SK-N-SH (cell line): ENCODE measurements around the gene ZNF225. TPM values are rescaled to one million over a fixed set of nuclear protein-coding genes. Genes with fewer than 3 reads are reported as not detected.

Experiments
- CTCF ChIA-PET: fragments of 300-600, 350-600 bp; formaldehyde crosslinking; extraction: SDS; loops from one replicate; lab custom pipeline; 2021; lab: Yijun Ruan, JAX
- POLR2A ChIA-PET: fragments of 350-600 bp; sonication (Branson Sonifier 250); formaldehyde crosslinking; extraction: SDS; loops from one replicate; lab custom pipeline; 2020; ENCODE audit warnings: antibody characterized with exemption, inconsistent platforms; lab: Yijun Ruan, JAX
- DNase-seq: peaks from one replicate; pipeline ENCODE4 v3.0.0; 2012
- H2AFZ ChIP-seq: fragments of 200-600 bp; sonication (generic); 2 replicates; pipeline ENCODE4 v1.8.1; 2016; ENCODE audit warnings: antibody characterized with exemption, mild to moderate bottlenecking, low read depth
- H3F3A ChIP-seq: fragments of 200-600 bp; sonication (generic); replicated peaks from 2 replicates; pipeline ENCODE3; 2016; ENCODE audit warnings: antibody characterized with exemption, mild to moderate bottlenecking; ENCODE audit not compliant: insufficient read depth
- H3K27ac ChIP-seq, 2 experiments: fragments of 200-500 bp in 1 of 2; fragments of 200-600 bp in 1 of 2; sonication (Bioruptor generic) in 1 of 2; sonication (generic), shearing (Covaris generic) in 1 of 2; 2 replicates each; pipeline versions ENCODE4 v1.5.1 to v1.6.1; 2014 to 2016; ENCODE audit warnings: low read depth in 2 of 2, inconsistent platforms in 1 of 2, low read length in 1 of 2, mild to moderate bottlenecking in 1 of 2, mixed read lengths in 1 of 2
- H3K27me3 ChIP-seq: fragments of 200-600 bp; sonication (generic), shearing (Covaris generic); 2 replicates; pipeline ENCODE4 v1.6.1; 2016; ENCODE audit warnings: mixed run types; ENCODE audit not compliant: insufficient read depth
- H3K36me3 ChIP-seq, 2 experiments: fragments of 200-500 bp in 1 of 2; fragments of 200-600 bp in 1 of 2; sonication (Bioruptor generic) in 1 of 2; sonication (generic) in 1 of 2; replicated peaks in 1 of 2; 2 replicates each; pipeline versions ENCODE3 to v1.5.1; 2014 to 2016; ENCODE audit warnings: low read length in 1 of 2, mild to moderate bottlenecking in 1 of 2; ENCODE audit not compliant: insufficient read depth in 2 of 2, control insufficient read depth in 1 of 2
- H3K4me1 ChIP-seq, 2 experiments: fragments of 200-500 bp in 1 of 2; fragments of 200-600 bp in 1 of 2; sonication (Bioruptor generic) in 1 of 2; sonication (generic), shearing (Covaris generic) in 1 of 2; 2 replicates each; pipeline versions ENCODE4 v1.5.1 to v1.6.1; 2014 to 2016; ENCODE audit warnings: low read depth in 1 of 2, low read length in 1 of 2, mixed run types in 1 of 2; ENCODE audit not compliant: insufficient read depth in 2 of 2, control insufficient read depth in 1 of 2
- H3K4me2 ChIP-seq: fragments of 200-600 bp; sonication (generic), shearing (Covaris generic); 2 replicates; pipeline ENCODE4 v1.6.1; 2017; ENCODE audit warnings: mixed run types
- H3K4me3 ChIP-seq, 2 experiments: fragments of 200-500 bp in 1 of 2; fragments of 200-600 bp in 1 of 2; sonication (Bioruptor generic) in 1 of 2; sonication (generic), shearing (Covaris generic) in 1 of 2; 2 replicates each; pipeline versions ENCODE4 v1.5.1 to v1.8.1; 2014 to 2016; ENCODE audit warnings: low read depth in 2 of 2, inconsistent platforms in 1 of 2, low read length in 1 of 2, mild to moderate bottlenecking in 1 of 2, mixed read lengths in 1 of 2, moderate library complexity in 1 of 2
- H3K79me2 ChIP-seq: fragments of 200-600 bp; sonication (generic); 2 replicates; pipeline ENCODE4 v1.8.1; 2017; ENCODE audit warnings: mild to moderate bottlenecking; ENCODE audit not compliant: insufficient read depth
- H3K9ac ChIP-seq: fragments of 200-600 bp; sonication (generic); 2 replicates; pipeline ENCODE4 v1.6.1; 2017; ENCODE audit warnings: mixed run types
- H3K9me2 ChIP-seq: fragments of 200-600 bp; sonication (generic); 2 replicates; pipeline ENCODE4 v1.6.1; 2017; ENCODE audit warnings: mixed run types
- H3K9me3 ChIP-seq: fragments of 200-600 bp; sonication (generic); 2 replicates; pipeline ENCODE4 v1.6.1; 2017; ENCODE audit warnings: mixed run types, mild to moderate bottlenecking, moderate library complexity
- H4K20me1 ChIP-seq: fragments of 200-600 bp; sonication (generic); 2 replicates; pipeline ENCODE4 v1.6.1; 2017; ENCODE audit warnings: mild to moderate bottlenecking, mixed run types; ENCODE audit not compliant: insufficient read depth
- ELF1 ChIP-seq: IDR thresholded peaks from 2 replicates; pipeline ENCODE4 v1.4.0; 2012
- EZH2phosphoT487 ChIP-seq: fragments of 200-600 bp; sonication (generic); IDR thresholded peaks from 2 replicates; pipeline ENCODE4 v1.6.1; 2017; ENCODE audit warnings: low read depth, mixed run types, mild to moderate bottlenecking, antibody characterized with exemption, moderate library complexity, borderline replicate concordance
- FOSL2 ChIP-seq: IDR thresholded peaks from 2 replicates; pipeline ENCODE4 v1.4.0; 2012; ENCODE audit warnings: low read depth, mild to moderate bottlenecking, moderate library complexity, borderline replicate concordance
- FOXJ3 ChIP-seq: sonication (generic); formaldehyde crosslinking; IDR thresholded peaks from 2 replicates; pipeline ENCODE4 v1.5.1; 2020; ENCODE audit warnings: mild to moderate bottlenecking, missing genetic modification reagents
- JUND ChIP-seq: IDR thresholded peaks from 2 replicates; pipeline ENCODE4 v1.4.0; 2012
- MEF2A ChIP-seq: IDR thresholded peaks from 2 replicates; pipeline ENCODE4 v1.4.0; 2012; ENCODE audit warnings: low read depth, borderline replicate concordance
- NFIC ChIP-seq: IDR thresholded peaks from 2 replicates; pipeline ENCODE4 v1.4.0; 2012; ENCODE audit warnings: borderline replicate concordance
- NRF1 ChIP-seq: IDR thresholded peaks from 2 replicates; pipeline ENCODE4 v1.6.1; 2012; ENCODE audit warnings: low read depth, mild to moderate bottlenecking, low read length
- REST ChIP-seq: IDR thresholded peaks from 2 replicates; pipeline ENCODE4 v1.6.1; 2012; ENCODE audit warnings: mild to moderate bottlenecking, low read depth, low read length, moderate library complexity
- TAF1 ChIP-seq: IDR thresholded peaks from 2 replicates; pipeline ENCODE4 v1.6.1; 2012; ENCODE audit warnings: low read depth, mild to moderate bottlenecking, low read length, moderate library complexity, borderline replicate concordance
- TEAD4 ChIP-seq: IDR thresholded peaks from 2 replicates; pipeline ENCODE4 v1.4.0; 2012; ENCODE audit warnings: mild to moderate bottlenecking, borderline replicate concordance; ENCODE audit not compliant: insufficient read depth
- USF2 ChIP-seq: fragments of 150-350 bp; IDR thresholded peaks from 2 replicates; pipeline ENCODE4 v1.6.1; 2017; ENCODE audit warnings: antibody characterized with exemption, low read length, low read depth, borderline replicate concordance
- WGBS: methylation state at CpG from one replicate; pipeline ENCODE4 v1.1.6; 2017; ENCODE audit warnings: low lambda C conversion rate; 5-methylcytosine and 5-hydroxymethylcytosine counted together
- polyA plus RNA-seq, 3 experiments: library from polyadenylated mRNA; depleted of rRNA; stranded (reverse); fragments of >200 nt; gene quantifications; 2 replicates each; pipeline ENCODE4 v1.2.3, GENCODE V29; 2012

ZNF225 gene
- polyA plus RNA-seq, 1 of the 3 experiments (the other 2 are of a cell fraction), result 1.2 TPM

DNA sequence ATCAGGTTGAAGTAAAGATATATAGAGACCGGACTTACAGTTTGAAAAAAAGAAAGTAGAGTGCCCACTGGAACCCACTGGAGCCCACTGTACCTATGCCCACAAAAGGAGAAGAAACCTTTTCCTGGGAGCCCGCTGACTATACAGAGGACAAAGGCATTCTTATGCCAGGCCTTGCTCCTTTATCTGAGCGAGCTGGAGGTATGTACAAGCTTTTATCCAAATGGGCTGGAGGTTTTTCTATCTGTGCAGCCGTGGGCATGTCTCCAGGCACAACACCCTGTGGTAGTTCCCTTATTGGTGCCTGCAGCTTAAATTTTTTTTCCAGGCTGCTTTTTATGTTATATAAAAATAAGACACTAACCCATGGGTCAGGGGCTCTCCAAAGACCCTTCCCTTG, 36.6 kb downstream of the ZNF225 start:
- no peaks in the 10 kb centered on the region for H3K4me1 ChIP-seq
- H3K9ac ChIP-seq, result no peak overlapping the region
- no peaks in the 10 kb centered on the region for H4K20me1 ChIP-seq
- H3F3A ChIP-seq, result no peaks in the 10 kb centered on the region
- H3K79me2 ChIP-seq, result no peaks in the 10 kb centered on the region
- no peaks in the 10 kb centered on the region for H3K27me3 ChIP-seq
- ChIA-PET POLR2A (no interaction called here), CTCF (no interaction called here)
- H3K9me2 ChIP-seq, result no peaks in the 10 kb centered on the region
- peaks cover 62 to 71% of the 10 kb centered on the region in 2 experiments for H3K36me3 ChIP-seq
- H3K4me2 ChIP-seq, result no peak overlapping the region
- H3K9me3 ChIP-seq, result 0 out of 2 replicates have a peak, but pooled peaks cover 2% of the 10 kb centered on the region
- H3K4me3 ChIP-seq, result no peak overlapping the region
- H2AFZ ChIP-seq, result no peak overlapping the region
- TF ChIP-seq FOSL2 (no peak), FOXJ3 (CRISPR knock-in tag) (no peak), ELF1 (no peak), MEF2A (no peak), TAF1 (no peak), EZH2phosphoT487 (no peak)
- 94% methylated on average over 4 of the region's 4 CpGs for WGBS
- no peak overlapping the region for H3K27ac ChIP-seq
- no peak for DNase-seq

DNA sequence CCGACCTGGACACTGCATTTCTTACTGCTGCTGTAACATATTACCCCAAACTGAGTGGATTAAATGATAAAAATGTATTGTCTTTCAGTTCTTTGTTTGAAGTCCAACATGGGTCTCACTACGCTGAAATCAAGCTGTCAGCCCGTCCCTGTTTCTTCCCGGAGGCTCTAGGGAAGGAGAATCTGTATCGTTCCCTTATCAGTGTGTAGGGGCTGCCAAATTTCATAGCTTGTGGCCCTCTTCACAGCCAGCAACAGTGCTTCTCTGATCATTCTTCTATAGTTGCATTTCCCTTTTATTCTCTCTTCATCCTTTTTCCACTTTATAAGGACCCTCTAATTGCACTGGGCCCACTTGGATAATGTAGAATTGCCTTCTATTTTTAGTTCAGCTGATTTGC, 38.3 kb downstream of the ZNF225 start:
- Histone ChIP-seq H3K4me2 (no peak overlapping the region), H3K27ac (no peak overlapping the region), H3K9ac (no peak overlapping the region), H3K4me1 (no peaks in the 10 kb centered on the region), H3F3A (no peaks in the 10 kb centered on the region), H3K36me3 (peaks cover 64 to 70% of the 10 kb centered on the region in 2 experiments), H2AFZ (no peak overlapping the region), H3K27me3 (no peaks in the 10 kb centered on the region), H3K79me2 (no peaks in the 10 kb centered on the region), H3K4me3 (no peak overlapping the region), H3K9me2 (no peaks in the 10 kb centered on the region), H4K20me1 (no peaks in the 10 kb centered on the region), H3K9me3 (0 out of 2 replicates have a peak, but pooled peaks cover 3% of the 10 kb centered on the region)
- DNase-seq, result no peak
- no peak for TF ChIP-seq USF2
- TF ChIP-seq NRF1, result no peak
- no peak for TF ChIP-seq JUND
- no peak for TF ChIP-seq NFIC
- TF ChIP-seq FOXJ3 (CRISPR knock-in tag), result no peak
- no peak for TF ChIP-seq REST
- TF ChIP-seq TEAD4, result no peak
- 97% methylated on average over 5 of the region's 5 CpGs for WGBS
- ChIA-PET POLR2A (no interaction called here), CTCF (no interaction called here)
